Astrocyte (in vitro differentiated cells and primary cell): Measurements from ENCODE around the gene HEMGN. TPM values are rescaled to one million over a fixed set of nuclear protein-coding genes. Genes with fewer than 3 reads are reported as not detected.

ENCODE experiments used
- DNase-seq: peaks from one replicate; pipeline ENCODE4 v3.0.0-alpha.2; 2010; ENCODE audit warnings: low read depth
- FAIRE-seq: peaks from 2 replicates; lab custom pipeline; 2011; peaks lifted over from hg19 to GRCh38; lab: Jason Lieb, UNC
- H2AFZ ChIP-seq: 2 replicates; pipeline ENCODE4 v1.6.0; 2012; ENCODE audit warnings: low read depth, low read length, inconsistent platforms
- H3K27ac ChIP-seq: 2 replicates; pipeline ENCODE4 v1.5.1; 2011; ENCODE audit warnings: low read depth, low read length, inconsistent platforms
- H3K27me3 ChIP-seq: 2 replicates; pipeline ENCODE4 v1.6.0; 2011; ENCODE audit warnings: low read length, inconsistent platforms; ENCODE audit not compliant: insufficient read depth
- H3K36me3 ChIP-seq: 2 replicates; pipeline ENCODE4 v1.5.1; 2011; ENCODE audit warnings: low read length, inconsistent platforms; ENCODE audit not compliant: insufficient read depth
- H3K4me1 ChIP-seq: 2 replicates; pipeline ENCODE4 v1.5.1; 2011; ENCODE audit warnings: low read length, inconsistent platforms; ENCODE audit not compliant: insufficient read depth
- H3K4me2 ChIP-seq: 2 replicates; pipeline ENCODE4 v1.6.0; 2012; ENCODE audit warnings: low read length, inconsistent platforms
- H3K4me3 ChIP-seq: 2 replicates; pipeline ENCODE4 v1.5.1; 2011; ENCODE audit warnings: low read depth, mild to moderate bottlenecking, low read length, inconsistent platforms; ENCODE audit not compliant: insufficient read depth
- H3K79me2 ChIP-seq: 2 replicates; pipeline ENCODE4 v1.6.0; 2012; ENCODE audit warnings: mild to moderate bottlenecking, low read length, inconsistent platforms; ENCODE audit not compliant: insufficient read depth
- H3K9ac ChIP-seq: 2 replicates; pipeline ENCODE4 v1.6.0; 2012; ENCODE audit warnings: mild to moderate bottlenecking, low read length, inconsistent platforms
- H3K9me3 ChIP-seq: 2 replicates; pipeline ENCODE4 v1.5.1; 2012; ENCODE audit warnings: low read depth, mild to moderate bottlenecking, low read length, inconsistent platforms; ENCODE audit not compliant: insufficient read depth
- H4K20me1 ChIP-seq: 2 replicates; pipeline ENCODE4 v1.6.0; 2012; ENCODE audit warnings: low read length, inconsistent platforms; ENCODE audit not compliant: insufficient read depth
- H3K27ac Mint-ChIP-seq: one replicate; pipeline ENCODE4 v1.8.0; 2021; ENCODE audit warnings: mild to moderate bottlenecking, mixed read lengths; ENCODE audit not compliant: unreplicated experiment
- H3K27me3 Mint-ChIP-seq: one replicate; pipeline ENCODE4 v1.8.0; 2021; ENCODE audit warnings: low read depth, mixed read lengths; ENCODE audit not compliant: unreplicated experiment
- H3K36me3 Mint-ChIP-seq: one replicate; pipeline ENCODE4 v1.8.0; 2021; ENCODE audit warnings: low read depth, mixed read lengths; ENCODE audit not compliant: unreplicated experiment
- H3K4me1 Mint-ChIP-seq: one replicate; pipeline ENCODE4 v1.8.0; 2021; ENCODE audit warnings: low read depth, mixed read lengths; ENCODE audit not compliant: unreplicated experiment
- H3K4me3 Mint-ChIP-seq: one replicate; pipeline ENCODE4 v1.8.0; 2021; ENCODE audit warnings: mild to moderate bottlenecking, moderate library complexity, mixed read lengths; ENCODE audit not compliant: unreplicated experiment
- H3K9me3 Mint-ChIP-seq: one replicate; pipeline ENCODE4 v1.8.0; 2021; ENCODE audit warnings: mild to moderate bottlenecking, mixed read lengths; ENCODE audit not compliant: unreplicated experiment
- EZH2 ChIP-seq: IDR thresholded peaks from 2 replicates; pipeline ENCODE4 v1.6.1; 2012; ENCODE audit warnings: mild to moderate bottlenecking, low read length, inconsistent platforms; ENCODE audit not compliant: insufficient read depth
- total RNA-seq: library from RNA; stranded (reverse); gene quantifications from 2 replicates; pipeline ENCODE4 v1.2.1, GENCODE V29; 2021
- TF ChIP-seq, protein P1 (sequence below): IDR thresholded peaks from 2 replicates; pipeline ENCODE4 v1.5.1; 2011; ENCODE audit warnings: low read depth, mild to moderate bottlenecking, inconsistent platforms, low read length, moderate library complexity; ENCODE audit not compliant: insufficient read depth

HEMGN gene
- total RNA-seq, 1 donor from 2014 or later = not detected

DNA sequence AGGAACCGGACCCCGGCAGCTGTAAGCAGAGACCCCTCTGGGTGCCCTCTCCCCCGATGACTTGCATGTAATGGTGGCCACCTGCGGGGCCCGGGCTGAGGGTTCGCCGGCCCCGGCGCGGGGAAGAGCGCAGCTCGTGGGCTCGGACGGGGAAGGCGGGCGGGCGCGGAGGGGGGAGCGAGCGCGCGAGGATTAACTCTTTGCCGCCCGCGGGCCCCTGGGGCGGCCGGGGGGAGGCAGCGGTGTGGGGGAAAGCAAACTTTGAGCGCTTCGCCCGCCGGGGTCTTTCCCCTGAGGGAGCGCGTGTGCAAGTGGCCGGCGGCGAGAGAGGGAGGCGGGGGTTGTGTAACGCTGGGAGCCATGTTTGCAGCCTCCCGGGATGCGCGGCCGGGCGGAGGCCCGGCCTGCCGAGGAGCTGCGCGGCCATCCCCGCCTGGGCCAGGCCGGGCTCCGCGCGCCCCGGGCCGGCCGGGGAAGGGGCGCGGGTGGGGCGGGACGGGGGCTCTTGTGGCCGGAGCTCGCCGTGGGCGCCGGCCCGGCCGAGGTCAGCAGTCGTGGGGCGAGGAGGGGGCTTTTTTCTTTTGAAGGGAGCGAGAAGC lies 45.7 kb upstream of the HEMGN start:
- DNase-seq (peak; percentile 4), FAIRE-seq (no peak)
- Histone ChIP-seq H3K36me3 (no peaks in the 10 kb centered on the region), H3K4me2 (peak overlapping the region; percentile 91), H3K4me3 (peak overlapping the region; percentile 78), H3K4me1 (peaks cover 12% of the 10 kb centered on the region), H2AFZ (peak overlapping the region; percentile 37), H3K9me3 (no peaks in the 10 kb centered on the region), H3K27ac (peak overlapping the region; percentile 90), H4K20me1 (peaks cover 31% of the 10 kb centered on the region), H3K9ac (peak overlapping the region; percentile 97), H3K27me3 (no peaks in the 10 kb centered on the region), H3K79me2 (peaks cover 53% of the 10 kb centered on the region)
- TF ChIP-seq, protein P1, sequence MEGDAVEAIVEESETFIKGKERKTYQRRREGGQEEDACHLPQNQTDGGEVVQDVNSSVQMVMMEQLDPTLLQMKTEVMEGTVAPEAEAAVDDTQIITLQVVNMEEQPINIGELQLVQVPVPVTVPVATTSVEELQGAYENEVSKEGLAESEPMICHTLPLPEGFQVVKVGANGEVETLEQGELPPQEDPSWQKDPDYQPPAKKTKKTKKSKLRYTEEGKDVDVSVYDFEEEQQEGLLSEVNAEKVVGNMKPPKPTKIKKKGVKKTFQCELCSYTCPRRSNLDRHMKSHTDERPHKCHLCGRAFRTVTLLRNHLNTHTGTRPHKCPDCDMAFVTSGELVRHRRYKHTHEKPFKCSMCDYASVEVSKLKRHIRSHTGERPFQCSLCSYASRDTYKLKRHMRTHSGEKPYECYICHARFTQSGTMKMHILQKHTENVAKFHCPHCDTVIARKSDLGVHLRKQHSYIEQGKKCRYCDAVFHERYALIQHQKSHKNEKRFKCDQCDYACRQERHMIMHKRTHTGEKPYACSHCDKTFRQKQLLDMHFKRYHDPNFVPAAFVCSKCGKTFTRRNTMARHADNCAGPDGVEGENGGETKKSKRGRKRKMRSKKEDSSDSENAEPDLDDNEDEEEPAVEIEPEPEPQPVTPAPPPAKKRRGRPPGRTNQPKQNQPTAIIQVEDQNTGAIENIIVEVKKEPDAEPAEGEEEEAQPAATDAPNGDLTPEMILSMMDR = no peak
- TF ChIP-seq EZH2 = no peak
- Mint-ChIP-seq H3K9me3 (no peaks in the 10 kb centered on the region), H3K27me3 (peaks cover 5% of the 10 kb centered on the region), H3K4me3 (peak overlapping the region; percentile 81), H3K27ac (peak overlapping the region; percentile 18), H3K36me3 (no peaks in the 10 kb centered on the region), H3K4me1 (peaks cover 28% of the 10 kb centered on the region)

DNA sequence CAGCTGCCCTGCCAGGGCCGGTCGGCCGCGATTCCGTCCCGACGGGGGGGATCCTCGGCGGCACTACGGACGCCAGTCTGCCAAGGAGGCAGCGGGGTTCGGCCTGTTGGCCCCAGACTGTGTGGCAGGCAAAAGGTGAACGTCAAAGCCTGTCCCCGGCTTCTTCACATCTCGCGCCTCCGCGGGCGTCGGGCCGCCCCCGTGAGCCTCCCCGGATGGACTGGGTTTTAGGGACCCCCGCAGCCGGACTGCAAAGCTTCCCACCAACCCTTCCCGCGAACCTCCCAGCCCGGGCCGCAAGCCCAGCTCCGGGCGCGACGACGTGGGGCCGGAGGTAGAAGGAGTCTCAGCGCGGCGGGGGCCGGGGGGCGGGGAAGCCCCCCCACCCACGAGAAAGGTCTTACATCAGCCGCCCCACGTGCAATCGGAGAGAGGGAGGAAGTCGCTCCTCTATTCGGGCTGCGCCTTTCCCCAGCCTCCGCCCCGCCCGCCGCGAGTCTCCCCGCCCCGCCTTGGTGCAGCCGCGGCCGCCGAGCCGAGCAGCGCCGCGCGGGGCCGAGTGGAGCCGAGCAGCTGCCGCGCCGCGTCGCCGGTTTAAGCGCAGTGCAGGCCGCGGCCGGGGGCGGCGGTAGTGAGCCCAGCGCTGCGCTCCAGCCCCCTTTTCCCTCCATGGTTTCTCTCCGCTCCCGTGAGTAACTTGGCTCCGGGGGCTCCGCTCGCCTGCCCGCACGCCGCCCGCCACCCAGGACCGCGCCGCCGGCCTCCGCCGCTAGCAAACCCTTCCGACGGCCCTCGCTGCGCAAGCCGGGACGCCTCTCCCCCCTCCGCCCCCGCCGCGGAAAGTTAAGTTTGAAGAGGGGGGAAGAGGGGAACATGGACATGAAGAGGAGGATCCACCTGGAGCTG lies 45.0 kb upstream of the HEMGN start, which contains the start of gene ANP32B:
TSS of gene ANP32B (plus strand) at position 659 of the 906 bp plus-strand sequence. CDS start at position 874, 215 bp downstream.
- no peaks in the 10 kb centered on the region for H3K9me3 Mint-ChIP-seq
- Histone ChIP-seq H3K79me2 (peaks cover 45% of the 10 kb centered on the region), H2AFZ (peak within 1 kb of the TSS; percentile 88), H3K4me3 (peak within 1 kb of the TSS; percentile 78), H3K36me3 (no peaks in the 10 kb centered on the region), H3K4me2 (peak within 1 kb of the TSS; percentile 91), H3K9me3 (no peaks in the 10 kb centered on the region), H4K20me1 (peaks cover 25% of the 10 kb centered on the region), H3K27ac (peak within 1 kb of the TSS; percentile 90), H3K27me3 (no peaks in the 10 kb centered on the region), H3K4me1 (peaks cover 12% of the 10 kb centered on the region), H3K9ac (peak within 1 kb of the TSS; percentile 97)
- peak within 1 kb of the TSS; percentile 22 for H3K27ac Mint-ChIP-seq
- FAIRE-seq (no peak), DNase-seq (peak; percentile 75)
- no peak for TF ChIP-seq EZH2
- TF ChIP-seq, protein P1 = peak; percentile 37
- H3K4me1 Mint-ChIP-seq = peaks cover 28% of the 10 kb centered on the region
- peak within 1 kb of the TSS; percentile 81 for H3K4me3 Mint-ChIP-seq
- peaks cover 8% of the 10 kb centered on the region for H3K27me3 Mint-ChIP-seq
- H3K36me3 Mint-ChIP-seq = no peaks in the 10 kb centered on the region
